ENCODE measurements around the gene IGFBP5.

The IGFBP5 gene

GRCh38 chr2:216700781-216701180, 5.4 kb upstream of the IGFBP5 start:
- H3K27ac ChIP-seq = no peak overlapping the region
- TF ChIP-seq ZFX (IDR thresholded peaks at IDR 0.05) (no peak), CTCF (conservative IDR thresholded peaks at IDR 0.05) (no peak)

GRCh38 chr2:216700088-216700567, 4.8 kb upstream of the IGFBP5 start:
- H3K27ac ChIP-seq = no peak overlapping the region
- TF ChIP-seq ZFX (IDR thresholded peaks at IDR 0.05) (no peak), CTCF (conservative IDR thresholded peaks at IDR 0.05) (no peak)

GRCh38 chr2:216698895-216699294, 3.5 kb upstream of the IGFBP5 start:
- H3K27ac ChIP-seq = no peak overlapping the region
- TF ChIP-seq CTCF (conservative IDR thresholded peaks at IDR 0.05) = peak; percentile 77
- no peak for TF ChIP-seq ZFX (IDR thresholded peaks at IDR 0.05)

GRCh38 chr2:216698293-216698692, 2.9 kb upstream of the IGFBP5 start:
- H3K27ac ChIP-seq = no peak overlapping the region
- no peak for TF ChIP-seq CTCF (conservative IDR thresholded peaks at IDR 0.05)
- TF ChIP-seq ZFX (IDR thresholded peaks at IDR 0.05) = no peak

GRCh38 chr2:216696751-216697560, 1.6 kb upstream of the IGFBP5 start:
- H3K27ac ChIP-seq = no peak overlapping the region
- peak; percentile 76 for TF ChIP-seq CTCF (conservative IDR thresholded peaks at IDR 0.05)
- TF ChIP-seq ZFX (IDR thresholded peaks at IDR 0.05) = no peak

- TF ChIP-seq CTCF (conservative IDR thresholded peaks at IDR 0.05) (no peak), ZFX (IDR thresholded peaks at IDR 0.05) (no peak)
- no peak overlapping the region for H3K27ac ChIP-seq
Measured at GRCh38 chr2:216696321-216696720, 972 bp upstream of the IGFBP5 start.

- H3K27ac ChIP-seq = no peak overlapping the region
- TF ChIP-seq CTCF (conservative IDR thresholded peaks at IDR 0.05) (no peak), ZFX (IDR thresholded peaks at IDR 0.05) (no peak)
Measured at GRCh38 chr2:216694826-216695217, 527 bp downstream of the IGFBP5 start.

Measured in C4-2B (cell line).